Fibroblast of villous mesenchyme (primary cell): ENCODE measurements around the gene VGLL4. TPM values are rescaled to one million over a fixed set of nuclear protein-coding genes. Genes with fewer than 3 reads are reported as not detected.

Experiments
- DNase-seq: peaks from one replicate; pipeline ENCODE4 v3.0.0-alpha.2; 2010; ENCODE audit warnings: low read depth
- H3K4me3 ChIP-seq: 2 replicates; pipeline ENCODE4 v1.5.1; 2011; ENCODE audit warnings: low read depth, mild to moderate bottlenecking, low read length
- total RNA-seq: library from RNA; depleted of rRNA; stranded (reverse); fragments of >200 nt; gene quantifications from 2 replicates; pipeline ENCODE4 v1.2.3, GENCODE V29; 2012
- TF ChIP-seq, protein P1 (sequence below): IDR thresholded peaks from 2 replicates; pipeline ENCODE4 v1.5.1; 2012; ENCODE audit warnings: low read depth, mild to moderate bottlenecking, low read length; ENCODE audit not compliant: insufficient read depth

Gene VGLL4
- total RNA-seq, 1 donor, result 65.6 TPM

- no peak overlapping the region for H3K4me3 ChIP-seq
- DNase-seq, result no peak
- TF ChIP-seq, protein P1, sequence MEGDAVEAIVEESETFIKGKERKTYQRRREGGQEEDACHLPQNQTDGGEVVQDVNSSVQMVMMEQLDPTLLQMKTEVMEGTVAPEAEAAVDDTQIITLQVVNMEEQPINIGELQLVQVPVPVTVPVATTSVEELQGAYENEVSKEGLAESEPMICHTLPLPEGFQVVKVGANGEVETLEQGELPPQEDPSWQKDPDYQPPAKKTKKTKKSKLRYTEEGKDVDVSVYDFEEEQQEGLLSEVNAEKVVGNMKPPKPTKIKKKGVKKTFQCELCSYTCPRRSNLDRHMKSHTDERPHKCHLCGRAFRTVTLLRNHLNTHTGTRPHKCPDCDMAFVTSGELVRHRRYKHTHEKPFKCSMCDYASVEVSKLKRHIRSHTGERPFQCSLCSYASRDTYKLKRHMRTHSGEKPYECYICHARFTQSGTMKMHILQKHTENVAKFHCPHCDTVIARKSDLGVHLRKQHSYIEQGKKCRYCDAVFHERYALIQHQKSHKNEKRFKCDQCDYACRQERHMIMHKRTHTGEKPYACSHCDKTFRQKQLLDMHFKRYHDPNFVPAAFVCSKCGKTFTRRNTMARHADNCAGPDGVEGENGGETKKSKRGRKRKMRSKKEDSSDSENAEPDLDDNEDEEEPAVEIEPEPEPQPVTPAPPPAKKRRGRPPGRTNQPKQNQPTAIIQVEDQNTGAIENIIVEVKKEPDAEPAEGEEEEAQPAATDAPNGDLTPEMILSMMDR, result no peak
Observed at GRCh38 chr3:11566478-11566877, 77.2 kb downstream of the VGLL4 start.

- TF ChIP-seq, protein P1, result no peak
- DNase-seq, result no peak
- no peak overlapping the region for H3K4me3 ChIP-seq
Observed at GRCh38 chr3:11565932-11566331, 77.8 kb downstream of the VGLL4 start.

- H3K4me3 ChIP-seq, result no peak overlapping the region
- TF ChIP-seq, protein P1, result no peak
- DNase-seq, result no peak
Observed at GRCh38 chr3:11565492-11565891, 78.2 kb downstream of the VGLL4 start.

GRCh38 chr3:11565072-11565471 is 78.6 kb downstream of the VGLL4 start:
- no peak for DNase-seq
- TF ChIP-seq, protein P1, result no peak
- no peak overlapping the region for H3K4me3 ChIP-seq

DNA sequence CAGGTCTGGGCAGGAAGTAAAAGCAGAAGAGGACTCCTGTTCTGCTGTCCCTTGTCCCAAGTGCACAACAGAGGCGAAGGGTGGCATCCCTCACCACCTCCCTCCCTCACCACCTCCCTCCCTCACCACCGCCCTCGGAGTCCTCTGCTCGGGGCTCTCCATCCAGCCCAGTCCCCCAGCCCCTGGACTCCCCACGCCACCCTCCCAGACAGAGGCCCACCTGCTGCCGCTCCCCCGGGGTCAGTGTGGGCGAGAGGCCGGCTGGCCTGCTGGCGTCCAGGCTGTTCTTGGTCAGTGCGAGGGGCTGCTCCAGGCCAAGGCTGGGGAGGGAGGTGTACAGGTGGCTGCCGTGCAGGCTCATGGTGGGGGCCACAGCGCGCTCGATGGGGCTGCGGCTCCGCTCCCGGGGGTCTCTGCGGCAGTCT is 79.1 kb downstream of the VGLL4 start:
- no peak for DNase-seq
- no peak overlapping the region for H3K4me3 ChIP-seq
- TF ChIP-seq, protein P1, result no peak

- DNase-seq, result no peak
- TF ChIP-seq, protein P1, result no peak
- H3K4me3 ChIP-seq, result no peak overlapping the region
Observed at GRCh38 chr3:11563865-11564185, 79.9 kb downstream of the VGLL4 start.

- no peak for DNase-seq
- no peak overlapping the region for H3K4me3 ChIP-seq
- TF ChIP-seq, protein P1, result no peak
Observed at GRCh38 chr3:11563159-11563864, 80.4 kb downstream of the VGLL4 start.
